ENCODE results near the gene SORL1.

SORL1 gene

GRCh38 chr11:121560236-121560635, 108.1 kb downstream of the SORL1 start:
- H3K4me1 ChIP-seq, result no peaks in the 10 kb centered on the region
- no peak for DNase-seq
- intact Hi-C loops (cut with DNase I; ENCODE audit: low total_unique reads), result no loop called here
- no peaks in the 10 kb centered on the region for H3K9me3 ChIP-seq
- no peaks in the 10 kb centered on the region for H3K27me3 ChIP-seq
- no peak overlapping the region for H3K4me3 ChIP-seq
- TF ChIP-seq CTCF (IDR thresholded peaks at IDR 0.05), result no peak
- peaks cover 18 to 58% (median 21%) of the 10 kb centered on the region in 3 donors for H3K36me3 ChIP-seq
- H3K27ac ChIP-seq, result no peak overlapping the region

- no peaks in the 10 kb centered on the region for H3K27me3 ChIP-seq
- no peak overlapping the region for H3K4me3 ChIP-seq
- no peak for DNase-seq
- peaks cover 17 to 49% (median 18%) of the 10 kb centered on the region in 3 donors for H3K36me3 ChIP-seq
- H3K4me1 ChIP-seq, result peaks cover 0 to under 1% (median 0%) of the 10 kb centered on the region in 4 donors
- intact Hi-C loops (cut with DNase I; ENCODE audit: low total_unique reads), result no loop called here
- no peak for TF ChIP-seq CTCF (IDR thresholded peaks at IDR 0.05)
- no peak overlapping the region for H3K27ac ChIP-seq
- no peaks in the 10 kb centered on the region for H3K9me3 ChIP-seq
Observed at GRCh38 chr11:121561240-121561639, 109.1 kb downstream of the SORL1 start.

- Histone ChIP-seq H3K4me3 (no peak overlapping the region), H3K27me3 (no peaks in the 10 kb centered on the region), H3K9me3 (no peaks in the 10 kb centered on the region), H3K36me3 (peaks cover 14 to 46% (median 17%) of the 10 kb centered on the region in 3 donors), H3K27ac (no peak overlapping the region), H3K4me1 (peaks cover 0 to 5% (median 2%) of the 10 kb centered on the region in 4 donors)
- no peak for DNase-seq
- no peak for TF ChIP-seq CTCF (IDR thresholded peaks at IDR 0.05)
- intact Hi-C loops (cut with DNase I; ENCODE audit: low total_unique reads), result no loop called here
Observed at GRCh38 chr11:121561716-121562115, 109.6 kb downstream of the SORL1 start.

- intact Hi-C loops (cut with DNase I; ENCODE audit: low total_unique reads), result no loop called here
- H3K4me1 ChIP-seq, result peaks cover 0 to 7% (median 3%) of the 10 kb centered on the region in 4 donors
- H3K27ac ChIP-seq, result no peak overlapping the region
- no peak overlapping the region for H3K4me3 ChIP-seq
- no peaks in the 10 kb centered on the region for H3K9me3 ChIP-seq
- no peak for TF ChIP-seq CTCF (IDR thresholded peaks at IDR 0.05)
- H3K27me3 ChIP-seq, result no peaks in the 10 kb centered on the region
- DNase-seq, result no peak
- H3K36me3 ChIP-seq, result peaks cover 17 to 42% (median 17%) of the 10 kb centered on the region in 3 donors
Observed at GRCh38 chr11:121563003-121563402, 110.9 kb downstream of the SORL1 start.

GRCh38 chr11:121563900-121564822, 112.0 kb downstream of the SORL1 start:
- no peak for TF ChIP-seq CTCF (IDR thresholded peaks at IDR 0.05)
- Histone ChIP-seq H3K9me3 (no peaks in the 10 kb centered on the region), H3K4me1 (peaks cover 0 to 7% (median 3%) of the 10 kb centered on the region in 4 donors), H3K27me3 (no peaks in the 10 kb centered on the region), H3K27ac (no peak overlapping the region), H3K4me3 (no peak overlapping the region), H3K36me3 (peaks cover 9 to 31% (median 14%) of the 10 kb centered on the region in 3 donors)
- intact Hi-C loops (cut with DNase I; ENCODE audit: low total_unique reads), result no loop called here
- DNase-seq, result no peak
